Activated B cell treated with CpG ODN at 0.5 μM for 24 hours (primary cell): ENCODE results near the gene DGKI. TPM values are rescaled to one million over a fixed set of nuclear protein-coding genes. Genes with fewer than 3 reads are reported as not detected.

Experiments used
- ATAC-seq: fragments of 200-7000 bp; cut with Tn5 transposase; one replicate; pipeline ENCODE4 v1.10.0; 2021; ENCODE audit warnings: low read depth, mild to moderate bottlenecking, moderate library complexity
- CTCF ChIA-PET: fragments of 350-600 bp; sonication (Branson Sonifier 250); formaldehyde crosslinking; loops from one replicate; lab custom pipeline; 2021; ENCODE audit warnings: antibody characterized with exemption; lab: Charles Lee
- POLR2A ChIA-PET: fragments of 350-600 bp; sonication (Branson Sonifier 250); formaldehyde crosslinking; loops from one replicate; lab custom pipeline; 2021; ENCODE audit warnings: antibody characterized with exemption; lab: Charles Lee
- DNase-seq: peaks from one replicate; pipeline ENCODE4 v3.0.0; 2022
- H3K27ac Mint-ChIP-seq: one replicate; pipeline ENCODE4 v1.8.0; 2020; ENCODE audit warnings: mixed read lengths
- H3K27me3 Mint-ChIP-seq: one replicate; pipeline ENCODE4 v1.8.0; 2021; ENCODE audit warnings: mixed read lengths
- H3K36me3 Mint-ChIP-seq: one replicate; pipeline ENCODE4 v1.8.0; 2021; ENCODE audit warnings: low read depth, mixed read lengths
- H3K4me1 Mint-ChIP-seq: one replicate; pipeline ENCODE4 v1.8.0; 2021; ENCODE audit warnings: mixed read lengths
- H3K4me3 Mint-ChIP-seq: one replicate; pipeline ENCODE4 v1.8.0; 2020; ENCODE audit warnings: mild to moderate bottlenecking, mixed read lengths
- H3K9me3 Mint-ChIP-seq: one replicate; pipeline ENCODE4 v1.8.0; 2020; ENCODE audit warnings: mixed read lengths
- CTCF ChIP-seq: fragments of 200-600 bp; IDR thresholded peaks from one replicate; pipeline ENCODE4 v1.8.0; 2022; ENCODE audit warnings: antibody characterized with exemption, mild to moderate bottlenecking
- intact Hi-C: fragments of 100-400 bp; cut with micrococcal nuclease; formaldehyde crosslinking; loops from one replicate; pipeline ENCODE4 v1.15.1; 2024
- total RNA-seq: library from RNA; stranded (reverse); gene quantifications from 2 replicates; pipeline ENCODE4 v1.2.3, GENCODE V29; 2022

The DGKI gene
- total RNA-seq, 1 donor from 2014 or later, result not detected

GRCh38 chr7:137852108-137852507 lies 5.3 kb upstream of the DGKI start:
- POLR2A ChIA-PET, result no interaction called here
- no peak overlapping the region for H3K27ac Mint-ChIP-seq

GRCh38 chr7:137850972-137851945 lies 4.5 kb upstream of the DGKI start:
- ChIA-PET POLR2A (no interaction called here), CTCF (no interaction called here)
- TF ChIP-seq CTCF, result no peak
- no peak for DNase-seq
- no peak overlapping the region for H3K4me3 Mint-ChIP-seq
- H3K36me3 Mint-ChIP-seq, result no peaks in the 10 kb centered on the region
- no peaks in the 10 kb centered on the region for H3K9me3 Mint-ChIP-seq
- H3K4me1 Mint-ChIP-seq, result no peaks in the 10 kb centered on the region
- no peak for ATAC-seq
- intact Hi-C loops, result no loop called here
- H3K27ac Mint-ChIP-seq, result no peak overlapping the region
- peaks cover 21% of the 10 kb centered on the region for H3K27me3 Mint-ChIP-seq

More at GRCh38 chr7:137852108-137852507, 5.3 kb upstream of the DGKI start:
- no peak for DNase-seq
- intact Hi-C loops, result no loop called here
- no peak for ATAC-seq
- peaks cover 21% of the 10 kb centered on the region for H3K27me3 Mint-ChIP-seq
- H3K4me3 Mint-ChIP-seq, result no peak overlapping the region
- H3K4me1 Mint-ChIP-seq, result no peaks in the 10 kb centered on the region
- no peaks in the 10 kb centered on the region for H3K9me3 Mint-ChIP-seq
- CTCF ChIA-PET, result no interaction called here
- no peak for TF ChIP-seq CTCF
- no peaks in the 10 kb centered on the region for H3K36me3 Mint-ChIP-seq

DNA sequence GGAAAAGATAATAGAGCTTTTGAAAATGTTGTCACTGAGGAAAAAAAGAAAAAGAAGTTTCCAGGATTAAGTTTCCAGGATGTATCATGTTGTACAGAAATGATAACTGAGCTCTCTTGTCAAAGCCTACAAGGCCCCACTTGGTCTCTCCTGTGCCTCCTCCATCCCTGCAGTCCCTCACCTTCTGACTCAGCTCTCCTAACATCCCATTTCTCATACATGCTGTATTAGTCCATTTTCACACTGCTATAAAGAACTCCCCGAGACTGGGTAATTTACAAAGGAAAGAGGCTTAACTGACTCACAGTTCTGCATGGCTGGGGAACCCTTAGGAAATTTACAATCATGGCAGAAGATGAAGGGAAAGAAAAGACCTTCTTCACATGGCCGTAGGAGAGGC lies 3.8 kb upstream of the DGKI start:
- H3K27me3 Mint-ChIP-seq, result peaks cover 26% of the 10 kb centered on the region
- no peaks in the 10 kb centered on the region for H3K36me3 Mint-ChIP-seq
- ATAC-seq (no peak), DNase-seq (no peak)
- H3K27ac Mint-ChIP-seq, result no peak overlapping the region
- TF ChIP-seq CTCF, result no peak
- ChIA-PET POLR2A (no interaction called here), CTCF (no interaction called here)
- H3K4me1 Mint-ChIP-seq, result peaks cover 3% of the 10 kb centered on the region
- no peaks in the 10 kb centered on the region for H3K9me3 Mint-ChIP-seq
- H3K4me3 Mint-ChIP-seq, result no peak overlapping the region
- intact Hi-C loops, result no loop called here

DNA sequence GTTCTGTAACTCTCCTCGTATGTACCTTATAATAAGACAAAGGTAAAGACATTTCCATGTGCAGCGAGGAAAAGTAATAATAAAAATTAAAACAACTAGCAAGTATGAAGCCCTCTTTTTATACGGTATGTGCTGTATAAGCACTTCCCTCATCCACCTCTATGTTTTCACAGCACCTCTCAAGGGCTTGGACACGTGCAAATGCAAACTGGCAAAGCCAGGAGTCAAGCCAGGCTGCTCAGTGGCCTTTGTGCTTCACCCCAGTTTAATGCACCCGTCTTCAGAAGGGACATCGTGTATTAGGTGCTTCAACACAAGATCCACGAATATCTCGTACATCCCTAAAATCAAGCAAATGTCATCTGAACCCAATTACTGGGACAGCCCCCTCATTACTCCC lies 1.3 kb upstream of the DGKI start:
- CTCF ChIA-PET, result no interaction called here
- intact Hi-C loops, result no loop called here
- POLR2A ChIA-PET, result no interaction called here
- Mint-ChIP-seq H3K27me3 (peaks cover 47% of the 10 kb centered on the region), H3K27ac (no peak overlapping the region), H3K4me3 (no peak overlapping the region), H3K36me3 (no peaks in the 10 kb centered on the region), H3K4me1 (peaks cover 3% of the 10 kb centered on the region), H3K9me3 (no peaks in the 10 kb centered on the region)
- DNase-seq, result no peak
- ATAC-seq, result no peak
- TF ChIP-seq CTCF, result no peak

DNA sequence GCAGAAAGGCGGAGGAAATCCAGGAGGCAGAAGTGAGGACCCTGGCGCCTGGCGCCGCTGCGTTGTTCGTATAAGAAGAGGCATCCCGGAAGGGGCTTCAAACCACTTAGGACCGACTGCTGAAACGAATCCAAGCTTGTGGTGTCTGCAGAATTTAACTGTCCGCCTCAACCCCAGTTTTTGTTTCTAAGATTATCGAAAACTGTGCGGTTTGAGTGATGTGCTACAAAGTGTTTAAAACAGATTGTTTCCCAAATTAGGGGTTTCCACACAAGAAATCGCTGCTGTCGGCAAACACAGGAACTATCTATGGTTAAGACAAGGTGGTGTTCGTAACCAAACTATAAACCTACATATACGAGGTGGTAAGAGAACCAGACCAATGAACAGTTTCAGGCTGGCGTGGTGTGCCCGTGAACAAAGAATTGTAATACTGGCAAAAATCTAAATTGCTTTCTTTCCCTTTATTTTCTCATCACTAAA lies 835 bp upstream of the DGKI start:
- H3K4me1 Mint-ChIP-seq, result peaks cover 3% of the 10 kb centered on the region
- no peak for DNase-seq
- no peak for ATAC-seq
- H3K4me3 Mint-ChIP-seq, result no peak overlapping the region
- no peak for TF ChIP-seq CTCF
- ChIA-PET CTCF (no interaction called here), POLR2A (no interaction called here)
- H3K9me3 Mint-ChIP-seq, result no peaks in the 10 kb centered on the region
- intact Hi-C loops, result no loop called here
- H3K36me3 Mint-ChIP-seq, result no peaks in the 10 kb centered on the region
- no peak overlapping the region for H3K27ac Mint-ChIP-seq
- peaks cover 51% of the 10 kb centered on the region for H3K27me3 Mint-ChIP-seq
